ENCODE data around the gene SPPL3.

SPPL3 gene

GRCh38 chr12:120890963-120891362, 13.2 kb downstream of the SPPL3 start:
- no peak for DNase-seq (ENCODE audit: low read depth)
- TF ChIP-seq, protein P1, sequence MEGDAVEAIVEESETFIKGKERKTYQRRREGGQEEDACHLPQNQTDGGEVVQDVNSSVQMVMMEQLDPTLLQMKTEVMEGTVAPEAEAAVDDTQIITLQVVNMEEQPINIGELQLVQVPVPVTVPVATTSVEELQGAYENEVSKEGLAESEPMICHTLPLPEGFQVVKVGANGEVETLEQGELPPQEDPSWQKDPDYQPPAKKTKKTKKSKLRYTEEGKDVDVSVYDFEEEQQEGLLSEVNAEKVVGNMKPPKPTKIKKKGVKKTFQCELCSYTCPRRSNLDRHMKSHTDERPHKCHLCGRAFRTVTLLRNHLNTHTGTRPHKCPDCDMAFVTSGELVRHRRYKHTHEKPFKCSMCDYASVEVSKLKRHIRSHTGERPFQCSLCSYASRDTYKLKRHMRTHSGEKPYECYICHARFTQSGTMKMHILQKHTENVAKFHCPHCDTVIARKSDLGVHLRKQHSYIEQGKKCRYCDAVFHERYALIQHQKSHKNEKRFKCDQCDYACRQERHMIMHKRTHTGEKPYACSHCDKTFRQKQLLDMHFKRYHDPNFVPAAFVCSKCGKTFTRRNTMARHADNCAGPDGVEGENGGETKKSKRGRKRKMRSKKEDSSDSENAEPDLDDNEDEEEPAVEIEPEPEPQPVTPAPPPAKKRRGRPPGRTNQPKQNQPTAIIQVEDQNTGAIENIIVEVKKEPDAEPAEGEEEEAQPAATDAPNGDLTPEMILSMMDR (IDR thresholded peaks at IDR 0.05; ENCODE audit: control insufficient read depth, insufficient read depth, low read depth, low read length, missing control alignments): no peak
- no peak overlapping the region for H3K4me3 ChIP-seq (ENCODE audit: control insufficient read depth, low read depth, low read length)

- no peak for DNase-seq (ENCODE audit: low read depth)
- TF ChIP-seq, protein P1 (IDR thresholded peaks at IDR 0.05; ENCODE audit: control insufficient read depth, insufficient read depth, low read depth, low read length, missing control alignments): no peak
- H3K4me3 ChIP-seq (ENCODE audit: control insufficient read depth, low read depth, low read length): no peak overlapping the region
Observed at GRCh38 chr12:120887253-120888043, 16.7 kb downstream of the SPPL3 start.

GRCh38 chr12:120886199-120887018, 17.7 kb downstream of the SPPL3 start:
- TF ChIP-seq, protein P1 (IDR thresholded peaks at IDR 0.05; ENCODE audit: control insufficient read depth, insufficient read depth, low read depth, low read length, missing control alignments): no peak
- H3K4me3 ChIP-seq (ENCODE audit: control insufficient read depth, low read depth, low read length): no peak overlapping the region
- DNase-seq (ENCODE audit: low read depth): no peak

GRCh38 chr12:120885521-120885920, 18.6 kb downstream of the SPPL3 start:
- no peak for DNase-seq (ENCODE audit: low read depth)
- no peak overlapping the region for H3K4me3 ChIP-seq (ENCODE audit: control insufficient read depth, low read depth, low read length)
- TF ChIP-seq, protein P1 (IDR thresholded peaks at IDR 0.05; ENCODE audit: control insufficient read depth, insufficient read depth, low read depth, low read length, missing control alignments): no peak

- H3K4me3 ChIP-seq (ENCODE audit: control insufficient read depth, low read depth, low read length): no peak overlapping the region
- TF ChIP-seq, protein P1 (IDR thresholded peaks at IDR 0.05; ENCODE audit: control insufficient read depth, insufficient read depth, low read depth, low read length, missing control alignments): no peak
- no peak for DNase-seq (ENCODE audit: low read depth)
Observed at GRCh38 chr12:120884644-120885043, 19.5 kb downstream of the SPPL3 start.

DNA sequence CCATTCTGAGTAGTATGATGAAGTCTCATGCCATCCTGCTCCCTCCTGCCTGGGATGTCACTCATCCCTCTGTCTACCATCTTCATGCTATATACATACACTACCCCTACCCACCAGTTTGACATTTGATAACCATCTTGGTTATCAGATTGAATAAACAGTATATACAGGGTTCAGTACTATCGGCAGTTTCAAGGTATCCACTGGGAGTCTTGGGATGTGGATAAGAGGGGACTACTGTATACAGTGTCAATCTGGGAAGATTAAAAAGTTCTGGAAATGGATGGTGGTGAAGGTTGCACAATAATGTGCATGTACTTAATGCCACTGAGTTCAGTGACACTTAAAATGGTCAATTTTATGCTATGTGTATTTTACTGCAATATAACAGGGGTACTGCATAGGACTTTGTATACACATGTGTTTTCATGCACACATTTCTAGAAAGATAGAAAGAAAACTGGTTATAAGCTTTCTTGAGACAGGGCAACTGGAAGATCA, 22.1 kb downstream of the SPPL3 start:
- H3K4me3 ChIP-seq (ENCODE audit: control insufficient read depth, low read depth, low read length): no peak overlapping the region
- no peak for DNase-seq (ENCODE audit: low read depth)
- TF ChIP-seq, protein P1 (IDR thresholded peaks at IDR 0.05; ENCODE audit: control insufficient read depth, insufficient read depth, low read depth, low read length, missing control alignments): no peak
